ENCODE data around the gene ATP1B4.

ATP1B4 gene

GRCh38 chrX:120406638-120407037, 44.7 kb downstream of the ATP1B4 start:
- Histone ChIP-seq H3K9me3 (ENCODE audit: control insufficient read depth, low read length) (no peaks in the 10 kb centered on the region), H3K27ac (no peak overlapping the region), H3K4me2 (ENCODE audit: low read length) (no peak overlapping the region), H3K36me3 (ENCODE audit: control insufficient read depth, insufficient read depth, low read length) (no peaks in the 10 kb centered on the region), H3K4me3 (ENCODE audit: low read depth, low read length) (no peak overlapping the region), H3K9ac (no peak overlapping the region), H3K79me2 (no peaks in the 10 kb centered on the region), H2AFZ (no peak overlapping the region), H3K27me3 (ENCODE audit: control insufficient read depth, insufficient read depth, low read length) (no peaks in the 10 kb centered on the region), H3K4me1 (no peaks in the 10 kb centered on the region)
- TF ChIP-seq, protein P1, sequence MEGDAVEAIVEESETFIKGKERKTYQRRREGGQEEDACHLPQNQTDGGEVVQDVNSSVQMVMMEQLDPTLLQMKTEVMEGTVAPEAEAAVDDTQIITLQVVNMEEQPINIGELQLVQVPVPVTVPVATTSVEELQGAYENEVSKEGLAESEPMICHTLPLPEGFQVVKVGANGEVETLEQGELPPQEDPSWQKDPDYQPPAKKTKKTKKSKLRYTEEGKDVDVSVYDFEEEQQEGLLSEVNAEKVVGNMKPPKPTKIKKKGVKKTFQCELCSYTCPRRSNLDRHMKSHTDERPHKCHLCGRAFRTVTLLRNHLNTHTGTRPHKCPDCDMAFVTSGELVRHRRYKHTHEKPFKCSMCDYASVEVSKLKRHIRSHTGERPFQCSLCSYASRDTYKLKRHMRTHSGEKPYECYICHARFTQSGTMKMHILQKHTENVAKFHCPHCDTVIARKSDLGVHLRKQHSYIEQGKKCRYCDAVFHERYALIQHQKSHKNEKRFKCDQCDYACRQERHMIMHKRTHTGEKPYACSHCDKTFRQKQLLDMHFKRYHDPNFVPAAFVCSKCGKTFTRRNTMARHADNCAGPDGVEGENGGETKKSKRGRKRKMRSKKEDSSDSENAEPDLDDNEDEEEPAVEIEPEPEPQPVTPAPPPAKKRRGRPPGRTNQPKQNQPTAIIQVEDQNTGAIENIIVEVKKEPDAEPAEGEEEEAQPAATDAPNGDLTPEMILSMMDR (IDR thresholded peaks at IDR 0.05) = no peak

DNA sequence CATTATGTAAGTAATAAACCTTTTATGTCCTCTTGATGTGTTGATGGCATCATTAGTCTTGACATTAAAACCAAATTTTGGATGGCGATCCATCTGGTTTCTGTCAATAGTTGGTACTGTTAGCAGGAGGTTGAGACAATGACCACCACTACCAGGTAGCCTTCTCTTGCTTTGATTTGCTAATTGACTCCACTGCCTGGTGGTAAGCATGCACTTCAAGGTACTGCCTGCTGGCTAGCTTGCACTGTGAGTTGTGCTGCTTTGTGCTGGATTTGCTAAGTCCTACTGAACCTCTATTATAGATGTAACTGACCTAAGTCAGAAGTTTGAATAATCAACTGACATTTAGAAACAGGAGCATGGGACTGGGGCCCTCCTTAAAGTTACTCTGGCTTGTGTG, 46.3 kb downstream of the ATP1B4 start:
- Histone ChIP-seq H3K9me3 (ENCODE audit: control insufficient read depth, low read length) (no peaks in the 10 kb centered on the region), H3K4me3 (ENCODE audit: low read depth, low read length) (no peak overlapping the region), H3K4me1 (no peaks in the 10 kb centered on the region), H2AFZ (no peak overlapping the region), H3K4me2 (ENCODE audit: low read length) (no peak overlapping the region), H3K79me2 (no peaks in the 10 kb centered on the region), H3K36me3 (ENCODE audit: control insufficient read depth, insufficient read depth, low read length) (no peaks in the 10 kb centered on the region), H3K9ac (no peak overlapping the region), H3K27ac (no peak overlapping the region), H3K27me3 (ENCODE audit: control insufficient read depth, insufficient read depth, low read length) (no peaks in the 10 kb centered on the region)
- TF ChIP-seq, protein P1 (IDR thresholded peaks at IDR 0.05) = no peak

DNA sequence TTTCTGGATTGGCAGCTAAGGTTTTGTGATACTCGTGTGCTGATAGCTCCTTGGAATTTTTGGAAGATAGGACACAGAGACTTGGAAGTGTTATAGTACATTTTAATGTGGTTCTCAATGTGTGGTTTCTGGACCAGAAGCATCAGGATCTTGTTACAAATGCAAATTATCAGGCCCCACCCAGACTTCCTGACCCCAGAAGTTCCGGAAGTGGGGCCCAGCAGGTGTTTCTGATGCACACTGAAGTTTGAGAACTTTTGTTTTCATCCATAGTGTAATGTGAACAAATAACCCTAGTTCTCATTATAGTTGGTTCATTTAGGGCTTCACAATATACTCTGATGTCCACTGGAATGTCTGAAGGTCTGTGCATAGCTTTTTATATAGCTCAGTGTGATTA, 57.6 kb downstream of the ATP1B4 start:
- Histone ChIP-seq H3K9ac (no peak overlapping the region), H3K4me1 (no peaks in the 10 kb centered on the region), H3K27me3 (ENCODE audit: control insufficient read depth, insufficient read depth, low read length) (no peaks in the 10 kb centered on the region), H3K9me3 (ENCODE audit: control insufficient read depth, low read length) (no peaks in the 10 kb centered on the region), H3K79me2 (no peaks in the 10 kb centered on the region), H3K27ac (no peak overlapping the region), H2AFZ (no peak overlapping the region), H3K4me3 (ENCODE audit: low read depth, low read length) (no peak overlapping the region), H3K4me2 (ENCODE audit: low read length) (no peak overlapping the region), H3K36me3 (ENCODE audit: control insufficient read depth, insufficient read depth, low read length) (no peaks in the 10 kb centered on the region)
- TF ChIP-seq, protein P1 (IDR thresholded peaks at IDR 0.05) = no peak

- Histone ChIP-seq H3K27ac (no peak overlapping the region), H3K4me3 (ENCODE audit: low read depth, low read length) (no peak overlapping the region), H2AFZ (no peak overlapping the region), H3K36me3 (ENCODE audit: control insufficient read depth, insufficient read depth, low read length) (no peaks in the 10 kb centered on the region), H3K9ac (no peak overlapping the region), H3K4me2 (ENCODE audit: low read length) (no peak overlapping the region), H3K9me3 (ENCODE audit: control insufficient read depth, low read length) (no peaks in the 10 kb centered on the region), H3K4me1 (peaks cover 3% of the 10 kb centered on the region), H3K79me2 (no peaks in the 10 kb centered on the region), H3K27me3 (ENCODE audit: control insufficient read depth, insufficient read depth, low read length) (no peaks in the 10 kb centered on the region)
- TF ChIP-seq, protein P1 (IDR thresholded peaks at IDR 0.05) = no peak
These were observed 64.7 kb downstream of the ATP1B4 start for GRCh38 chrX:120426599-120426998.

DNA sequence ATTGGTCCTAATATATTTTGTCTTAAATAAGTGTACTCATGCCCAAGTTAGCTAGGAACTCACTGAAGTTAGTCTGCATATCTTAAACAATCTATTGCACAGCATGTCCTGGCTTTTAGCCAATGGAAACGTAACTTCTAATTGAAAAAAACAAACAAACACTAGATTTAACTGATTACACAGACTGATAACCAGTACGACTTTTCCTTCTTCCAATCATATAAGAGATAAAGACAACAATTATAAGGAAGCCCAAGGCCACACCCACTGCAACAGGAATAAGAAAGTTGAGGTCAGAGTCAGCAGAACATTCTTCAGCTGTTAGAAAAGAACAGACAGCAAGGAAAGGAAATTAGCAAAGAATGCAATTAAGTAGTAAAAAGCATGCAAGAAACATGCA, 66.4 kb downstream of the ATP1B4 start:
- Histone ChIP-seq H3K27ac (no peak overlapping the region), H3K9me3 (ENCODE audit: control insufficient read depth, low read length) (no peaks in the 10 kb centered on the region), H3K36me3 (ENCODE audit: control insufficient read depth, insufficient read depth, low read length) (no peaks in the 10 kb centered on the region), H3K4me2 (ENCODE audit: low read length) (no peak overlapping the region), H3K4me1 (peaks cover 3% of the 10 kb centered on the region), H2AFZ (no peak overlapping the region), H3K79me2 (no peaks in the 10 kb centered on the region), H3K27me3 (ENCODE audit: control insufficient read depth, insufficient read depth, low read length) (no peaks in the 10 kb centered on the region), H3K4me3 (ENCODE audit: low read depth, low read length) (no peak overlapping the region), H3K9ac (no peak overlapping the region)
- TF ChIP-seq, protein P1 (IDR thresholded peaks at IDR 0.05) = no peak

All from parathyroid adenoma (tissue), 2 donors.